Loucy (cell line): Measurements from ENCODE around the gene PRG2.
"Not testable (repeated sequence)": the region's sequence is repeated elsewhere in the genome, so short reads cannot be mapped to it uniquely, and the experiment has no call there.

ENCODE experiments used
- H2AFZ ChIP-seq: fragments of 200-600 bp; sonication (generic); 2 replicates; pipeline ENCODE4 v1.6.0; 2016; ENCODE audit warnings: antibody characterized with exemption, mild to moderate bottlenecking, low read length, moderate library complexity
- H3F3A ChIP-seq: fragments of 200-600 bp; 2 replicates; pipeline ENCODE4 v1.6.0; 2016; ENCODE audit warnings: antibody characterized with exemption, low read depth, mild to moderate bottlenecking
- H3K27me3 ChIP-seq: fragments of 200-600 bp; sonication (generic); 2 replicates; pipeline ENCODE4 v1.6.1; 2014; ENCODE audit warnings: low read length, mild to moderate bottlenecking; ENCODE audit not compliant: insufficient read depth, poor library complexity, severe bottlenecking
- H3K36me3 ChIP-seq: fragments of 200-600 bp; sonication (generic); 2 replicates; pipeline ENCODE4 v1.6.1; 2016; ENCODE audit warnings: low read length; ENCODE audit not compliant: insufficient read depth
- H3K4me1 ChIP-seq: fragments of 200-600 bp; sonication (generic); 2 replicates; pipeline ENCODE4 v1.5.1; 2014; ENCODE audit warnings: low read length, mild to moderate bottlenecking; ENCODE audit not compliant: insufficient read depth, poor library complexity, severe bottlenecking
- H3K4me2 ChIP-seq: fragments of 200-600 bp; sonication (generic); 2 replicates; pipeline ENCODE4 v1.6.0; 2014; ENCODE audit warnings: antibody characterized with exemption, low read length, low read depth, mild to moderate bottlenecking; ENCODE audit not compliant: poor library complexity, severe bottlenecking
- H3K4me3 ChIP-seq: fragments of 200-600 bp; sonication (generic); 2 replicates; pipeline ENCODE4 v1.5.1; 2014; ENCODE audit warnings: low read length, mild to moderate bottlenecking, mixed read lengths; ENCODE audit not compliant: poor library complexity, severe bottlenecking
- H3K79me2 ChIP-seq: fragments of 200-600 bp; sonication (generic); 2 replicates; pipeline ENCODE4 v1.6.1; 2014; ENCODE audit warnings: low read length; ENCODE audit not compliant: insufficient read depth
- H3K9ac ChIP-seq: fragments of 200-600 bp; sonication (generic); 2 replicates; pipeline ENCODE4 v1.6.0; 2014; ENCODE audit warnings: mild to moderate bottlenecking, low read depth, low read length, moderate library complexity; ENCODE audit not compliant: poor library complexity, severe bottlenecking
- H3K9me2 ChIP-seq: fragments of 200-600 bp; sonication (generic); replicated peaks from 2 replicates; pipeline ENCODE4 v1.6.1; 2016; ENCODE audit warnings: low read depth, low read length, mixed read lengths
- H3K9me3 ChIP-seq: fragments of 200-600 bp; sonication (generic); 2 replicates; pipeline ENCODE4 v1.6.1; 2014; ENCODE audit warnings: mild to moderate bottlenecking, antibody characterized with exemption, low read length, low read depth; ENCODE audit not compliant: insufficient read depth
- H4K20me1 ChIP-seq: fragments of 200-600 bp; sonication (generic); 2 replicates; pipeline ENCODE4 v1.6.0; 2014; ENCODE audit warnings: antibody characterized with exemption, low read length, mild to moderate bottlenecking; ENCODE audit not compliant: insufficient read depth, poor library complexity, severe bottlenecking
- CTCF ChIP-seq: fragments of 200-600 bp; sonication (generic); conservative IDR thresholded peaks from 2 replicates; pipeline ENCODE4 v1.5.1; 2014; ENCODE audit warnings: mild to moderate bottlenecking, antibody characterized with exemption, low read length
- EZH2phosphoT487 ChIP-seq: fragments of 200-600 bp; IDR thresholded peaks from 2 replicates; pipeline ENCODE4 v1.6.1; 2018; ENCODE audit warnings: antibody characterized with exemption, mild to moderate bottlenecking, moderate library complexity, borderline replicate concordance

Gene PRG2

DNA sequence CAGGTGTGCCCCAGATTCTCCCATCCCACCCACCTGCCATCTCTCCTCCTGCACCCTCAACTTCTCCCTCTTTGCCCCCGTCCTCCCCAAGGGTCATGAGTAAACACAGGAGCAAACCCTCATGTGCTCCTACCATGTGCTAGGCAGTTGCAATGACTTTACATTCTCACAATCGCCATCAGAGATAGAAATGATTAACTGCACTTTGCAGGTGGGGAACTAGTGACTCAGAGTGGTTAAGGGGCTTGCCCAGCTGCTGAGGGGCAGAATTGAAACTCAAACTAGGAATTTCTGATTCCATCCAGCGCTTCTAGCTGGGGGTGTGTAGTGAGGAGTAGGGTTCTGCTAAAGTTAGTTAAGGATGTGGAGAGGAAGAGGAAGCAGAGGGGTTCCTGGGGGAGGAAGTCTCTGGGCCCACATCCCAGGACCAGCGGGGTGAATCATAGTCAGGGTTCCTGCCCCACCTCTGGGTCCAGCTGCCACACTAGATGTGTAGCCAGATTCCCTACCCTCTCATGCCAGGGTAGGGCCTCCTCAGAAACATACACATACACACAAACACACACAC, 16.0 kb upstream of the PRG2 start:
- TF ChIP-seq CTCF (no peak), EZH2phosphoT487 (no peak)
- Histone ChIP-seq H3K4me3 (no peak overlapping the region), H3K4me1 (peaks cover 19% of the 10 kb centered on the region), H3K9me2 (no peaks in the 10 kb centered on the region), H4K20me1 (peaks cover 47% of the 10 kb centered on the region), H3K9ac (no peak overlapping the region), H3F3A (no peaks in the 10 kb centered on the region), H3K79me2 (peaks cover 12% of the 10 kb centered on the region; the same call in 1 of the 2 replicates), H3K36me3 (peaks cover 66% of the 10 kb centered on the region; the same call in 1 of the 2 replicates), H3K27me3 (peaks cover 4% of the 10 kb centered on the region), H2AFZ (no peak overlapping the region), H3K4me2 (peak overlapping the region; percentile 20), H3K9me3 (no peaks in the 10 kb centered on the region)

GRCh38 chr11:57405271-57405860, 14.9 kb upstream of the PRG2 start:
- Histone ChIP-seq H2AFZ (no peak overlapping the region), H3F3A (no peaks in the 10 kb centered on the region), H3K9me3 (no peaks in the 10 kb centered on the region), H3K4me3 (no peak overlapping the region), H3K9ac (no peak overlapping the region), H3K27me3 (no peaks in the 10 kb centered on the region), H3K4me1 (peaks cover 19% of the 10 kb centered on the region), H3K36me3 (peaks cover 56% of the 10 kb centered on the region; the same call in 1 of the 2 replicates), H3K79me2 (peaks cover 7% of the 10 kb centered on the region; the same call in 1 of the 2 replicates), H4K20me1 (peaks cover 38% of the 10 kb centered on the region), H3K9me2 (no peaks in the 10 kb centered on the region), H3K4me2 (no peak overlapping the region)
- no peak for TF ChIP-seq EZH2phosphoT487
- no peak for TF ChIP-seq CTCF

- no peak overlapping the region for H3K4me3 ChIP-seq
- no peak overlapping the region for H3K4me2 ChIP-seq
- peaks cover 11% of the 10 kb centered on the region for H3K4me1 ChIP-seq
Observed at GRCh38 chr11:57403802-57404147, 13.3 kb upstream of the PRG2 start.

DNA sequence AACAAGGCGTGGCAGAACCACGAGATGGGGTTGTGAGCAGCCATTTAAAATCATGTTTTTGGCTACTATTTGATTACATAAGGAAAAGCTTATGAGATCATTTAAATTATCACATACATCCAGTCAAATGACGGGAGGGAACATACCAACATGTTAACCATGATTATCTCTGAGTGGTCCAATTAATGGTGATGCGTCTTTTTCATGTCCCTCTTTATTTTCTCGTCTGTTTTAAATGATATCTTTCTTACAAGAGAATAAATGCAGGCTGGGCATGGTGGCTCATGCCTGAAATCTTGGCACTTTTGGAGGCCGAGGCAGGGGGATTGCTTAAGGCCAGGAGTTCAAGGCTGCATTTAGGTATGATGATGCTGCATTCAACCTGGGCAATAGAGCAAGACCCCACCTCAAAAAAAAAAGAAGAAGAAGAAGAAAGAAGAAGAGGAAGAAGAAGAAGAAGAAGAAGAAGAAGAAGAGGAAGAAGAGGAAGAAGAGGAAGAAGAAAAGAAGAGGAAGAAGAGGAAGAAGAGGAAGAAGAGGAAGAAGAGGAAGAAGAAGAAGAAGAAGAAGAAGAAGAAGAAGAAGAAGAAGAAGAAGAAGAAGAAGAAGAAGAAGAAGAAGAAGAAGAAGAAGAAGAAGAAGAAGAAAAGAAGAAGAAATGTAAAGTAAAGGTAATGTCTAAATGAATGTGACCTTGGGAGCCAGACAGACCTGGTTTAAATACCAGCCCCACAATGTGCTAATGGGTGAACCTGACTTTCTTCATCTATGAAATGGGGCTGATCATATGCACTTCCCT, 12.8 kb upstream of the PRG2 start:
- not testable (repeated sequence) for H3K9me2 ChIP-seq, H2AFZ ChIP-seq, H3F3A ChIP-seq, H3K4me2 ChIP-seq, H3K79me2 ChIP-seq, H3K27me3 ChIP-seq, H3K4me3 ChIP-seq, H3K9me3 ChIP-seq, H3K9ac ChIP-seq
- H4K20me1 ChIP-seq, result peaks cover 18% of the 10 kb centered on the region
- H3K36me3 ChIP-seq, result peaks cover 34% of the 10 kb centered on the region; the same call in 1 of the 2 replicates
- H3K4me1 ChIP-seq, result peaks cover 11% of the 10 kb centered on the region

More at GRCh38 chr11:57403802-57404147, 13.3 kb upstream of the PRG2 start:
- no peak overlapping the region for H2AFZ ChIP-seq
- H4K20me1 ChIP-seq, result peaks cover 24% of the 10 kb centered on the region
- H3F3A ChIP-seq, result no peaks in the 10 kb centered on the region
- TF ChIP-seq CTCF, result no peak
- TF ChIP-seq EZH2phosphoT487, result no peak
- H3K9me3 ChIP-seq, result no peaks in the 10 kb centered on the region
- peaks cover 40% of the 10 kb centered on the region; the same call in 1 of the 2 replicates for H3K36me3 ChIP-seq
- no peaks in the 10 kb centered on the region for H3K79me2 ChIP-seq
- H3K9me2 ChIP-seq, result no peaks in the 10 kb centered on the region
- no peak overlapping the region for H3K9ac ChIP-seq
- no peaks in the 10 kb centered on the region for H3K27me3 ChIP-seq
